ENCODE measurements around the gene COL9A3. TPM values are rescaled to one million over a fixed set of nuclear protein-coding genes. Genes with fewer than 3 reads are reported as not detected.

Gene COL9A3
- total and polyA plus RNA-seq, 2 of the 8 experiments (the other 6 are each of a cell fraction or from before 2014, with no cell fraction given): 21.7 to 80.1 TPM

GRCh38 chr20:62834967-62835730, 18.3 kb downstream of the COL9A3 start:
- no peak overlapping the region for H3K14ac ChIP-seq (ENCODE audit: insufficient read length)
- no peak overlapping the region for H2BK20ac ChIP-seq (ENCODE audit: low read length)
- no peaks in the 10 kb centered on the region for H3K23me2 ChIP-seq (ENCODE audit: low read depth, low read length)
- no peak overlapping the region for H2BK120ac ChIP-seq (replicated peaks; ENCODE audit: low read depth, low read length)
- no peak overlapping the region for H4K8ac ChIP-seq (ENCODE audit: extremely low read depth, insufficient read depth, low read length)
- ChIA-PET CTCF (ENCODE audit: partially characterized antibody) (interaction anchor here (0.7 to 2.1 kb wide), 7 partner anchors 10 to 388 kb away, joined by 3 to 9 read pairs (median 4); no protein-coding TSS in a partner anchor), POLR2A (ENCODE audit: partially characterized antibody) (interaction anchor here (1.2 to 2.6 kb wide), 4 partner anchors 10 to 20 kb away, joined by 3 to 11 read pairs (median 6); no protein-coding TSS in a partner anchor)
- H4K5ac ChIP-seq (ENCODE audit: insufficient read length, low read depth, low read length): no peak overlapping the region
- H3K4ac ChIP-seq (replicated peaks; ENCODE audit: insufficient read length, low read depth, low read length): no peak overlapping the region
- no peak overlapping the region for H2BK12ac ChIP-seq (ENCODE audit: low read depth, low read length)
- DNase-seq (ENCODE audit: low read depth in 1 of 2, low spot score in 2 of 2) (no peak), FAIRE-seq (no peak)
- peaks cover 0 to 10% (median 0%) of the 10 kb centered on the region in 4 experiments; a peak in 2 of 7 replicates for H3K4me1 ChIP-seq (replicated peaks in 1 of 4; ENCODE audit: control insufficient read depth in 3 of 4, insufficient read depth in 4 of 4, low read length in 3 of 4)
- no peaks in the 10 kb centered on the region for H3K79me2 ChIP-seq (ENCODE audit: control insufficient read depth in 1 of 2, insufficient read depth in 2 of 2, low read length in 2 of 2)
- no peak overlapping the region for H3K4me2 ChIP-seq (ENCODE audit: insufficient read depth in 1 of 2, low read depth in 2 of 2, low read length in 2 of 2)
- no peak overlapping the region for H4K91ac ChIP-seq (replicated peaks; ENCODE audit: insufficient read length, low read length)
- H2BK5ac ChIP-seq (ENCODE audit: low read depth, low read length): no peak overlapping the region
- no peak overlapping the region for H3K18ac ChIP-seq (ENCODE audit: extremely low read depth, low read length)
- 95% methylated on average over 21 of the region's 24 CpGs; no CpG with 5 or more reads in 1 of the 2 experiments for WGBS, 2 experiments (ENCODE audit: extremely low coverage in 1 of 2, insufficient coverage in 1 of 2, insufficient read length in 1 of 2, insufficient replicate concordance in 2 of 2, low coverage in 1 of 2, low lambda C conversion rate in 2 of 2, missing lambda C conversion rate in 1 of 2)
- H3K9ac ChIP-seq (replicated peaks in 1 of 4; ENCODE audit: extremely low read depth in 1 of 4, low read depth in 3 of 4, low read length in 3 of 4): no peak overlapping the region
- no peak overlapping the region for H2BK15ac ChIP-seq (ENCODE audit: low read length)
- no peaks in the 10 kb centered on the region for H3K79me1 ChIP-seq (ENCODE audit: low read depth, low read length)
- H3K56ac ChIP-seq (replicated peaks; ENCODE audit: insufficient read length, low read depth, low read length): no peak overlapping the region
- no peaks in the 10 kb centered on the region for H3K9me3 ChIP-seq (ENCODE audit: insufficient read depth in 2 of 2, low read depth in 1 of 2, low read length in 1 of 2)
- no peak overlapping the region for H3K4me3 ChIP-seq (ENCODE audit: extremely low read depth in 1 of 4, insufficient read depth in 2 of 4, low read depth in 3 of 4, low read length in 4 of 4)
- no peak overlapping the region for H2AK5ac ChIP-seq (ENCODE audit: low read depth, low read length)
- no peaks in the 10 kb centered on the region for H4K20me1 ChIP-seq (replicated peaks in 1 of 2; ENCODE audit: control insufficient read depth in 1 of 2, insufficient read depth in 2 of 2, low read length in 2 of 2)
- H3K36me3 ChIP-seq (ENCODE audit: control insufficient read depth in 2 of 4, insufficient read depth in 4 of 4, low read length in 3 of 4): peaks cover 0 to 22% (median 4%) of the 10 kb centered on the region in 4 experiments; a peak in 5 of 8 replicates
- H3K27ac ChIP-seq (ENCODE audit: low read depth, low read length): no peak overlapping the region
- no peaks in the 10 kb centered on the region for H3K27me3 ChIP-seq (replicated peaks in 1 of 4; ENCODE audit: control insufficient read depth in 3 of 4, extremely low read depth in 1 of 4, insufficient read depth in 3 of 4, low read length in 3 of 4)
- no peak overlapping the region for H3K23ac ChIP-seq (ENCODE audit: insufficient read length)
- no peak overlapping the region for H2AFZ ChIP-seq (ENCODE audit: low read length)
- TF ChIP-seq FOSL1 (IDR thresholded peaks at IDR 0.05; ENCODE audit: insufficient read depth, low read depth, low read length): no peak
- no peak for TF ChIP-seq SP2 (IDR thresholded peaks at IDR 0.05; ENCODE audit: low read length)
- no peak for TF ChIP-seq ATF2 (IDR thresholded peaks at IDR 0.05; ENCODE audit: low read length)
- TF ChIP-seq, protein P1, sequence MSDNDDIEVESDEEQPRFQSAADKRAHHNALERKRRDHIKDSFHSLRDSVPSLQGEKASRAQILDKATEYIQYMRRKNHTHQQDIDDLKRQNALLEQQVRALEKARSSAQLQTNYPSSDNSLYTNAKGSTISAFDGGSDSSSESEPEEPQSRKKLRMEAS (IDR thresholded peaks at IDR 0.05): no peak
- TF ChIP-seq, protein P2, sequence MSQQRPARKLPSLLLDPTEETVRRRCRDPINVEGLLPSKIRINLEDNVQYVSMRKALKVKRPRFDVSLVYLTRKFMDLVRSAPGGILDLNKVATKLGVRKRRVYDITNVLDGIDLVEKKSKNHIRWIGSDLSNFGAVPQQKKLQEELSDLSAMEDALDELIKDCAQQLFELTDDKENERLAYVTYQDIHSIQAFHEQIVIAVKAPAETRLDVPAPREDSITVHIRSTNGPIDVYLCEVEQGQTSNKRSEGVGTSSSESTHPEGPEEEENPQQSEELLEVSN (IDR thresholded peaks at IDR 0.05): no peak
- no peak for TF ChIP-seq RNF2 (IDR thresholded peaks at IDR 0.05; ENCODE audit: borderline replicate concordance, low read depth, low read length, missing control alignments, poor library complexity, severe bottlenecking)

Measured in H1 (cell line).